GM19240 (cell line): ENCODE measurements around the gene CTSE.
A peak's percentile ranks its signal among the peaks of the same experiment; 100 is the strongest.
"Not testable (repeated sequence)": the region's sequence is repeated elsewhere in the genome, so short reads cannot be mapped to it uniquely, and the experiment has no call there.

Experiments used
- DNase-seq: peaks from one replicate; pipeline ENCODE4 v3.0.0; 2011; ENCODE audit warnings: low spot score; ENCODE audit not compliant: insufficient read length

The CTSE gene

GRCh38 chr1:206020393-206021007, 3.2 kb downstream of the CTSE start:
- DNase-seq, result no peak

GRCh38 chr1:206015071-206015470, 8.6 kb downstream of the CTSE start:
- no peak for DNase-seq

- DNase-seq, result no peak
Observed at GRCh38 chr1:206014601-206015000, 9.1 kb downstream of the CTSE start.

GRCh38 chr1:206013026-206013795, 10.5 kb downstream of the CTSE start:
- no peak for DNase-seq

- peak; percentile 61 for DNase-seq
Observed at GRCh38 chr1:206012086-206012859, 11.4 kb downstream of the CTSE start.

- no peak for DNase-seq
Observed at GRCh38 chr1:206011057-206011456, 12.6 kb downstream of the CTSE start.

- no peak for DNase-seq
Observed at GRCh38 chr1:206010060-206010459, 13.6 kb downstream of the CTSE start.

GRCh38 chr1:206006946-206007345, 16.7 kb downstream of the CTSE start:
- DNase-seq, result no peak

GRCh38 chr1:206005778-206006180, 17.9 kb downstream of the CTSE start:
- no peak for DNase-seq

- DNase-seq, result no peak
Observed at GRCh38 chr1:206005234-206005633, 18.5 kb downstream of the CTSE start.

GRCh38 chr1:206004826-206005225, 18.9 kb downstream of the CTSE start:
- no peak for DNase-seq

- DNase-seq, result no peak
Observed at GRCh38 chr1:206003854-206004800, 19.6 kb downstream of the CTSE start.

GRCh38 chr1:206002871-206003801, 20.6 kb downstream of the CTSE start, which contains the start of gene RAB7B:
Gene RAB7B, minus strand, starts transcription at chr1:206003395. Its CDS starts 9,260 bp downstream, at chr1:205994135.
- no peak for DNase-seq

GRCh38 chr1:206002160-206002559, 21.5 kb downstream of the CTSE start:
- DNase-seq, result no peak

GRCh38 chr1:206001476-206001888, 22.2 kb downstream of the CTSE start:
- DNase-seq, result no peak

- no peak for DNase-seq
Observed at GRCh38 chr1:206000641-206001339, 22.9 kb downstream of the CTSE start.

- DNase-seq, result no peak
Observed at GRCh38 chr1:205998457-205999241, 25.0 kb downstream of the CTSE start.

GRCh38 chr1:205996641-205997040, 27.1 kb downstream of the CTSE start:
- DNase-seq, result not testable (repeated sequence)
